GM10266 (cell line): ENCODE measurements around the gene G3BP2.

Source experiments
- DNase-seq: peaks from one replicate; pipeline ENCODE4 v3.0.0; 2012; ENCODE audit errors: extremely low spot score
- CTCF ChIP-seq: IDR thresholded peaks from 2 replicates; pipeline ENCODE4 v1.5.1; 2012; ENCODE audit warnings: mild to moderate bottlenecking, low read depth; ENCODE audit not compliant: control insufficient read depth, insufficient read depth; ENCODE audit errors: missing control alignments

The G3BP2 gene

DNA sequence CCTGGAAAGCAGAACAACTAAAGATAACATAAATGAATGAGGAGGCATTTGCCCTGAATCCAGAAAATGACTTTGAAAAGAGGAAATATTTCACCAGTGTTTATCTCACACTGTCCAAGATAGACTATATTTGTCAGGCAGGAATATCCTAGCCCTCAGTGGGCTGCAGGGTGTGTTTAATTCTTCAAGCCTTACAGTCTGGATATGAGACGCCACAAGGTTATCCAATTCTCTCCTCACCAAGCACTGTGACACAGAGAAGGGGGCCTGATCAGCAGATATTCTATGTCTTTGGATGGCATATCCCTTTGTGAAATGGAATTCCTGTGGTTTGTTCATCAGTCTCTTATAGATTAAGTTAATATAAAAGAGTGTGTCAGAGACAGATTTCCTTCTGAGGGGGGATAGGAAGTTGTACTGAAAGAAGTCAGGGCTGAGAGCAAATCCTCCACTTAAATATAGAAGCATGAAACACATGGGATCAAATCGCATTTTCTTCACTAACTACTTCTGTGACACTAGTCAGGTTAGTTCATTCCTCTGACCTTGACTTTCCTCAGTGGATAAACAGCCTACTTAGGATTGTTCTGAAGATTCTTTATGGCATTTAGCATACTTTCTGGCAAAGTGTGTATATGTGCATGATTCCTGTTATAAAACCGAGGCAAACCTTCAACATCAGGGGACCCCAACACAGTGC, 6.8 kb upstream of the G3BP2 start:
- no peak for DNase-seq
- no peak for TF ChIP-seq CTCF

DNA sequence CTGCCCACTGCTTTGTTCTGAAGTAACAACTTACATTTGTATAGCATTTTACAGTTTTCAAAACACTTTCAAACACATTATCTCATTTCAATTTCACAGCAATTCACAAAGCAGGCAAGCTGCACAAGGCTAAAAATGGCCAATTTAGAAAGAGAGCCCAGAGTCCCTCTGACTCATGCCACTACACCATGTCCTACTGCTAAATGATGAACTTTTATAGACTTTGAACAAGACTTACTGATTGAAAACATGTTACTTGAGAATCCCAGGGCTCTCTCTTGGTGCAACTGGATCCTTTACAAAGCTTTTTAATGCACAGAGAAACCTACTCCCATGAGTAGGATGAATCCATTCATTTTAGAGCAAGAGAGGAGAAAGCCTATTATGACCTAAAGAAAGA, 5.8 kb upstream of the G3BP2 start:
- no peak for TF ChIP-seq CTCF

DNA sequence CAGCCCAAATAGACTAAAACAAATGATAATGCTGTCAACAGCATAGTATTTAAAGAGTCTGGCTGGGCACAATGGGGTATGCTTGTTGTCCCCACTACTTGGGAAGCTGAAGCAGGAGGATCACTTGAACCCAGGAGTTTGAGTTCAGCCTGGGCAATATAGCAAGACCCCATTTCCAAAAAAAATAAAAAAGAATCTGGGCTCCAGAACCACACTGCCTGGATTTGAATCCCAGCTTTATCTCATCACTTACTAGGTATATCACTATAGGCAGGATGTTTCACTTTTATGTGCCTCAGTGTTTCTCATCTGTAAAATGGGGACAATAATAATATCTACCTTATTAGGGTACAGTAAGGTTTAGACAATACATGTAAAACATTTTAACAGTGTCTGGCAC, 5.3 kb upstream of the G3BP2 start:
- DNase-seq: no peak
- TF ChIP-seq CTCF: no peak

More for the DNA sequence above, 5.8 kb upstream of the G3BP2 start:
- DNase-seq: no peak

DNA sequence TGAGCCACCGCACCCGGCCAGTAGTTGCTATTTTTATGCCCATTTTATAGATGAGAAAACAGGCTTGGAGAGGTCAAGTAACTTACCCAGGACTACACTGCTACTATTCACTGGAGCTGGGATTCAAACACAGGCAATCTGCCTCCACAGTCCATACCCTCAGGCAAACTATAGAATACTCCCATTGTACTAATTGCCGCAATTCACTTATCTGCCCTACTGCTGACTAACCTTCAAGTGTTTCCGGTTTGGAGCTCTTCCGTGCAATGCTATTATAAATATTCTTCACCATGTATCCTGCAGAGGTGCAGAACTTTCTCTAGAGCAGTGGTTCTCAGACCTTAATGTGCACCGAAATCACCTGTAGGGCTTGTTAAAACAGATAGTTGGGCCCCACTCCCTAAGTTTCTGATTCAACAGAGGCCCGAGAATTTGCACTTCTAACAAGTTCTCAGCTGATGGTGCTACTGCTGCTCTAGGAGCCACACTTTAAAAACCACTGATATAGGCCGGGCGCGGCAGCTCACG, 1.9 kb upstream of the G3BP2 start:
- TF ChIP-seq CTCF: no peak
- no peak for DNase-seq

- TF ChIP-seq CTCF: no peak
- no peak for DNase-seq
These were observed 733 bp upstream of the G3BP2 start for GRCh38 chr4:75673959-75674328.

- peak; percentile 45 for DNase-seq
- TF ChIP-seq CTCF: no peak
These were observed 667 bp downstream of the G3BP2 start for GRCh38 chr4:75672461-75673026.

DNA sequence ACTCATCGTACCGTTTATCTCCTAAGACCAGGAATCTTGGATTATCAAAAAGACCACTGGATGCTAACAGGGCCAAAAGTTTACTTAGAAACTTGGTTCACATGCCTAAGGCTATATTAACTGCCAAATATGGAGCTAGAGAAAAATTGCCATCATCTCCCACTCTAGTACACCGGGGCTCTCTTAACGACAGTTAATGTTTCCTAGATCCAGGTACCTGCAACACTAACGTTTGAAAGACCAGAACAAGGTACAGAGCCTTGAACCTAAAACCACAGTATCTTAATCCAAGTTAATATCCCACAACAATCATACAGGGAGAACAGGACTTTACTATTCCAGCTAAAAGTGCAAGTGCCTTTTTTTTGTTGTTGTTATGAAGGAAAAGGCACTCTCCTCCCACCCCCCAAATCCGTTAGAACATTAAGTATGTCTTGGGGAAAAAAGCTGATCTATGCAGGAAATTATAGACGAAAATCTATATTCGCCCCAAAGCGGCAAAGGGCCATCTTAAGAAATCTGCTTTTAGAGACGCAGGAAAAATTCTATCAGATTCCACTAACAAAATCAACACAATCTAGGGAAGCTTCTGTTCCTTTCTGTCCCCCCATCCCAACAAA, 1.3 kb downstream of the G3BP2 start:
- TF ChIP-seq CTCF: no peak
- no peak for DNase-seq
